MM.1S (cell line): ENCODE measurements around the gene CHST15.

ENCODE experiments used
- DNase-seq: peaks from one replicate; pipeline ENCODE4 v3.0.0-alpha.2; 2015
- H2AFZ ChIP-seq: fragments of 300-600 bp; sonication (generic); 2 replicates; pipeline ENCODE4 v1.6.0; 2016; ENCODE audit warnings: antibody characterized with exemption, low read length
- H3F3A ChIP-seq: fragments of 300-600 bp; sonication (generic); 2 replicates; pipeline ENCODE4 v1.6.1; 2016; ENCODE audit warnings: mild to moderate bottlenecking, antibody characterized with exemption, low read length, moderate library complexity, mixed read lengths; ENCODE audit not compliant: insufficient read depth
- H3K27ac ChIP-seq: fragments of 300-600 bp; sonication (generic); 2 replicates; pipeline ENCODE4 v1.5.1; 2016; ENCODE audit warnings: mild to moderate bottlenecking, low read length
- H3K27me3 ChIP-seq: fragments of 300-600 bp; sonication (generic); replicated peaks from 2 replicates; pipeline ENCODE4 v1.6.0; 2016; ENCODE audit warnings: low read length; ENCODE audit not compliant: insufficient read depth
- H3K36me3 ChIP-seq: fragments of 300-600 bp; sonication (generic); replicated peaks from 2 replicates; pipeline ENCODE4 v1.6.1; 2016; ENCODE audit warnings: mild to moderate bottlenecking, low read length, mixed read lengths; ENCODE audit not compliant: insufficient read depth
- H3K4me1 ChIP-seq: fragments of 300-600 bp; sonication (generic); 2 replicates; pipeline ENCODE4 v1.6.1; 2016; ENCODE audit warnings: low read length, mixed read lengths
- H3K4me2 ChIP-seq: fragments of 300-600 bp; sonication (generic); 2 replicates; pipeline ENCODE4 v1.6.0; 2016; ENCODE audit warnings: low read depth, low read length
- H3K4me3 ChIP-seq: fragments of 300-600 bp; sonication (generic); 2 replicates; pipeline ENCODE4 v1.5.1; 2016; ENCODE audit warnings: low read length, mixed read lengths
- H3K79me2 ChIP-seq: fragments of 300-600 bp; sonication (generic); 2 replicates; pipeline ENCODE4 v1.6.1; 2016; ENCODE audit warnings: mixed run types, low read length, mixed read lengths
- H3K9ac ChIP-seq: fragments of 300-600 bp; sonication (generic); 2 replicates; pipeline ENCODE4 v1.6.1; 2016; ENCODE audit warnings: low read length, mixed read lengths
- H3K9me2 ChIP-seq: fragments of 300-600 bp; sonication (generic); replicated peaks from 2 replicates; pipeline ENCODE4 v1.6.1; 2016; ENCODE audit warnings: mild to moderate bottlenecking, low read length, mixed read lengths; ENCODE audit not compliant: insufficient read depth
- H3K9me3 ChIP-seq: fragments of 300-600 bp; sonication (generic); replicated peaks from 2 replicates; pipeline ENCODE4 v1.6.1; 2016; ENCODE audit warnings: mild to moderate bottlenecking, low read length, mixed read lengths; ENCODE audit not compliant: insufficient read depth
- H4K20me1 ChIP-seq: fragments of 300-600 bp; sonication (generic); 2 replicates; pipeline ENCODE4 v1.6.1; 2016; ENCODE audit warnings: mild to moderate bottlenecking, low read length, moderate library complexity, mixed read lengths; ENCODE audit not compliant: insufficient read depth
- CTCF ChIP-seq: fragments of 300-600 bp; sonication (generic); IDR thresholded peaks from 2 replicates; pipeline ENCODE4 v1.5.1; 2016; ENCODE audit warnings: antibody characterized with exemption, low read length, mixed read lengths
- EZH2 ChIP-seq: fragments of 300-600 bp; sonication (generic); optimal IDR thresholded peaks from 2 replicates; pipeline ENCODE3; 2017; ENCODE audit warnings: low read depth, mild to moderate bottlenecking, antibody characterized with exemption, low read length, mixed read lengths
- EZH2phosphoT487 ChIP-seq: fragments of 300-600 bp; sonication (generic); IDR thresholded peaks from 2 replicates; pipeline ENCODE4 v1.6.1; 2018; ENCODE audit warnings: antibody characterized with exemption, low read length

Gene CHST15

DNA sequence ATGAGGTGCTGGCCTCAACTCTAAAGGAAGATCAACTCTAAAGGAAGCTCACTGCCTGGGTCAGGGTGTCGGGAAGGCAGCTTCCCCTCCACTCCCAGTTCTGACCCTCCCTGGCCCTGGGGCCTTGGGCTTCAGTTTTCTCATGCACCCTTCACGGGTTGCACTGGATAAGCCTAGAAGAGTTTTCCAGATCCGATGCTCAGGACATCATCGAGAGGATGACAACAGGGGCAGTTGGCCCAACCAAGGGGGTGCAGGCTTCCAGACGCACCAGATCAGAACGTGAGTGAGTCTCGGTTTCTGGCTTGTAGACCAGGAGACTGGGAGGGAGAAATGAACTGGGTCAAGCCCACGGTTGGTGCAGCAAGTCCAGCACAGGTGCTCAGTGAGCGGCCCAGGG, 34.2 kb upstream of the CHST15 start:
- peaks cover 3% of the 10 kb centered on the region; the same call in 1 of the 2 replicates for H3F3A ChIP-seq
- H3K4me2 ChIP-seq, result no peak overlapping the region

GRCh38 chr10:124126983-124127385, 33.6 kb upstream of the CHST15 start:
- Histone ChIP-seq H3K4me3 (no peak overlapping the region), H3K9me2 (no peaks in the 10 kb centered on the region), H3F3A (peaks cover 3% of the 10 kb centered on the region; the same call in 1 of the 2 replicates), H3K79me2 (no peaks in the 10 kb centered on the region), H4K20me1 (no peaks in the 10 kb centered on the region), H3K9me3 (no peaks in the 10 kb centered on the region), H3K4me2 (no peak overlapping the region), H3K36me3 (no peaks in the 10 kb centered on the region), H3K9ac (no peak overlapping the region), H3K27ac (no peak overlapping the region), H3K27me3 (no peaks in the 10 kb centered on the region), H2AFZ (no peak overlapping the region), H3K4me1 (no peaks in the 10 kb centered on the region)
- TF ChIP-seq CTCF (no peak), EZH2 (no peak), EZH2phosphoT487 (no peak)
- no peak for DNase-seq

More for the DNA sequence above, 34.2 kb upstream of the CHST15 start:
- Histone ChIP-seq H3K9me3 (no peaks in the 10 kb centered on the region), H3K36me3 (no peaks in the 10 kb centered on the region), H3K4me3 (no peak overlapping the region), H3K27me3 (no peaks in the 10 kb centered on the region), H3K9ac (no peak overlapping the region), H2AFZ (no peak overlapping the region), H4K20me1 (no peaks in the 10 kb centered on the region), H3K79me2 (no peaks in the 10 kb centered on the region), H3K27ac (no peak overlapping the region), H3K4me1 (no peaks in the 10 kb centered on the region), H3K9me2 (no peaks in the 10 kb centered on the region)
- DNase-seq, result no peak
- TF ChIP-seq EZH2phosphoT487, result no peak
- TF ChIP-seq CTCF, result no peak
- no peak for TF ChIP-seq EZH2

DNA sequence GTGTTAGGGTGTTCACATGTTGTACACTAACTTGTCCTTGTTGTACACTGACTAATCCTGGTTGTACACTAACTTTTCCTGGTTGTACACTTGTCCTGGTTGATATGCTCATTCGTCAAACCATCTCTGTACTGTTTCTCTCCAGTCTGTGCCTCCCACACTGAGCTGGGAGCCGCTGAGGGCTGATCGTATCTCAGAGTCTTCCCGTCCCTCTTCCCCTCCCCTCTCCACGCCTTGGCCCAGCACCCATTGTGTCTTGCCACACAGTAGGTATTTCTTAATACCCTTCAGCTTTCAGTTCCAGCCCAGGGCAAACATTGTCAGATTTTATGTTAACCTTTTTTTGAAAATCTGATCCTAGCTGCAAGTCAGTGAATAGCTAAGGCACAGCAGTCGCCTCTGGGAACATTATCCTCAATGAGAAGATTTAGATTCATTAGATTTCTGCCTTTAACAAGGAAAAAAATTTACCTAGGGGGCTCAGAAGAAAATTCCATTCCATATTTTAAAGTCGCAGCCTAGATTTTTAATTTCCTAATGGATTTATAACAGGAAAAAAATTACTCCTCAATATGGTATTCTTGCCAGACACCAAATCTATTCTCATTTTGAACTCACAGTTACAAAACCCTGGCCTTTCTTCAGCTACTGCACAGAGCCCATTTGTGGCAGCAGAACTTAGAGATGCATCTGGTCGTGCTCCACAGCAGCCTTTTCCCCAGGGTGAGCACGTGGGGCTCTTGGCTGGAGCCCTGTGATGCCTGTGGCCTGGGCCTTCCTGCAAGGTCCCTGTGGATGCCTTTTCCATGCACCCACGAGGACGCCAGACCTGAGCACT, 33.0 kb upstream of the CHST15 start:
- Histone ChIP-seq H2AFZ (no peak overlapping the region), H3K4me2 (no peak overlapping the region), H3K9me3 (no peaks in the 10 kb centered on the region), H3K9me2 (no peaks in the 10 kb centered on the region), H3K79me2 (no peaks in the 10 kb centered on the region), H3K9ac (no peak overlapping the region), H3K36me3 (no peaks in the 10 kb centered on the region), H3K27ac (no peak overlapping the region), H3K4me3 (no peak overlapping the region), H3F3A (peaks cover 3% of the 10 kb centered on the region; the same call in 1 of the 2 replicates), H3K4me1 (no peaks in the 10 kb centered on the region), H3K27me3 (no peaks in the 10 kb centered on the region), H4K20me1 (no peaks in the 10 kb centered on the region)
- DNase-seq, result no peak
- TF ChIP-seq EZH2 (no peak), EZH2phosphoT487 (no peak), CTCF (no peak)
